HCT116 (cell line): ENCODE results near the gene ZNF785. TPM values are rescaled to one million over a fixed set of nuclear protein-coding genes. Genes with fewer than 3 reads are reported as not detected.

ENCODE experiments used
- ATAC-seq: fragments of 200-7000 bp; cut with Tn5 transposase; 2 replicates; pipeline ENCODE4 v1.9.1; 2020; ENCODE audit warnings: mild to moderate bottlenecking, moderate library complexity
- BruUV-seq: library from RNA; stranded (reverse); fragments of 400-500 nt; replicated peaks from 2 replicates; lab custom pipeline; 2021; lab: Mats Ljungman, UMichigan
- CTCF ChIA-PET: fragments of 300-600 bp; sonication (Branson Sonifier 250); formaldehyde crosslinking; loops from one replicate; lab custom pipeline; 2021; ENCODE audit warnings: antibody characterized with exemption; lab: Charles Lee
- POLR2A ChIA-PET: fragments of 300-600, 350-600 bp; sonication (Branson Sonifier 250); formaldehyde crosslinking; loops from one replicate; lab custom pipeline; 2021; ENCODE audit warnings: antibody characterized with exemption; lab: Charles Lee
- RAD21 ChIA-PET, 2 experiments: fragments of 300-600 bp; sonication (Branson Sonifier 250); formaldehyde crosslinking; loops; one replicate each; lab custom pipeline; 2023; ENCODE audit warnings: low total read pairs in 2 of 2; ENCODE audit not compliant: uncharacterized antibody in 2 of 2, unreplicated experiment in 2 of 2, low non-redundant PET in 1 of 2; lab: Charles Lee
- DNase-seq: peaks from one replicate; pipeline ENCODE4 v3.0.0-alpha.2; 2010; ENCODE audit warnings: low read depth, low spot score
- H2AFZ ChIP-seq: fragments of 200-600 bp; shearing (Covaris generic), sonication (generic); 2 replicates; pipeline ENCODE4 v1.6.1; 2017; ENCODE audit warnings: low read depth, mixed run types, mixed read lengths, antibody characterized with exemption, low read length; ENCODE audit not compliant: poor library complexity, severe bottlenecking
- H3K27ac ChIP-seq: 2 replicates; pipeline ENCODE4 v1.5.1; 2012; ENCODE audit warnings: low read depth, low read length
- H3K27me3 ChIP-seq: fragments of 200-600 bp; sonication (generic); 2 replicates; pipeline ENCODE4 v1.6.1; 2016; ENCODE audit warnings: mixed run types, low read length, mixed read lengths; ENCODE audit not compliant: insufficient read depth
- H3K36me3 ChIP-seq, 2 experiments: fragments of 200-500 bp in 1 of 2; fragments of 200-600 bp in 1 of 2; sonication (Bioruptor generic) in 1 of 2; sonication (generic) in 1 of 2; 2 replicates each; pipeline versions ENCODE4 v1.5.1 to v1.6.1; 2014 to 2016; ENCODE audit warnings: low read length in 2 of 2, inconsistent platforms in 1 of 2, mixed read lengths in 1 of 2, mixed run types in 1 of 2; ENCODE audit not compliant: insufficient read depth in 2 of 2, control insufficient read depth in 1 of 2
- H3K4me1 ChIP-seq, 2 experiments: fragments of 200-600 bp in 1 of 2; sonication (generic) in 1 of 2; 2 replicates each; pipeline versions ENCODE4 v1.5.1 to v1.6.1; 2012 to 2017; ENCODE audit warnings: low read length in 2 of 2, inconsistent platforms in 1 of 2, mild to moderate bottlenecking in 1 of 2, mixed read lengths in 1 of 2, mixed run types in 1 of 2, moderate library complexity in 1 of 2; ENCODE audit not compliant: insufficient read depth in 2 of 2, control insufficient read depth in 1 of 2
- H3K4me2 ChIP-seq: fragments of 200-600 bp; sonication (generic); 2 replicates; pipeline ENCODE4 v1.6.1; 2017; ENCODE audit warnings: mixed run types, low read length, mixed read lengths
- H3K4me3 ChIP-seq, 2 experiments: fragments of 200-600 bp in 1 of 2; sonication (generic) in 1 of 2; replicated peaks in 1 of 2; 2 replicates each; pipeline ENCODE4 v1.5.1; 2011 to 2016; ENCODE audit warnings: low read length in 2 of 2, control low read depth in 1 of 2, low read depth in 1 of 2, mild to moderate bottlenecking in 1 of 2, mixed read lengths in 1 of 2, mixed run types in 1 of 2
- H3K79me2 ChIP-seq: fragments of 200-600 bp; sonication (generic); 2 replicates; pipeline ENCODE4 v1.6.1; 2017; ENCODE audit warnings: mild to moderate bottlenecking, mixed run types, low read length, moderate library complexity, mixed read lengths; ENCODE audit not compliant: insufficient read depth
- H3K9ac ChIP-seq: fragments of 200-600 bp; sonication (generic); 2 replicates; pipeline ENCODE4 v1.6.1; 2016; ENCODE audit warnings: low read length, mixed read lengths
- H3K9me2 ChIP-seq: fragments of 200-600 bp; sonication (generic), shearing (Covaris generic); 2 replicates; pipeline ENCODE4 v1.6.1; 2017; ENCODE audit warnings: mixed run types, mild to moderate bottlenecking, moderate library complexity; ENCODE audit not compliant: insufficient read depth
- H3K9me3 ChIP-seq, 2 experiments: fragments of 200-500 bp in 1 of 2; fragments of 200-600 bp in 1 of 2; sonication (Bioruptor generic) in 1 of 2; sonication (generic) in 1 of 2; 2 replicates each; pipeline ENCODE4 v1.6.1; 2014 to 2017; ENCODE audit warnings: low read length in 2 of 2, mixed read lengths in 2 of 2, inconsistent platforms in 1 of 2, low read depth in 1 of 2, mild to moderate bottlenecking in 1 of 2, mixed run types in 1 of 2, moderate library complexity in 1 of 2; ENCODE audit not compliant: control insufficient read depth in 1 of 2, insufficient read depth in 1 of 2
- H4K20me1 ChIP-seq: fragments of 200-600 bp; sonication (generic), shearing (Covaris generic); 2 replicates; pipeline ENCODE4 v1.6.1; 2017; ENCODE audit warnings: mixed run types, mild to moderate bottlenecking, moderate library complexity; ENCODE audit not compliant: insufficient read depth
- CBX3 ChIP-seq: IDR thresholded peaks from 2 replicates; pipeline ENCODE4 v1.6.1; 2012; ENCODE audit warnings: low read depth
- EZH2 ChIP-seq: fragments of 200-600 bp; sonication (generic); IDR thresholded peaks from 2 replicates; pipeline ENCODE4 v1.6.1; 2017; ENCODE audit warnings: antibody characterized with exemption, mixed run types
- FOSL1 ChIP-seq: IDR thresholded peaks from 2 replicates; pipeline ENCODE4 v1.6.1; 2012; ENCODE audit warnings: low read depth
- JUND ChIP-seq: IDR thresholded peaks from 2 replicates; pipeline ENCODE4 v1.6.1; 2012
- RAD21 ChIP-seq: IDR thresholded peaks from 2 replicates; pipeline ENCODE4 v1.6.1; 2012; ENCODE audit warnings: low read depth, mild to moderate bottlenecking
- SIN3A ChIP-seq: IDR thresholded peaks from 2 replicates; pipeline ENCODE4 v1.6.1; 2012; ENCODE audit warnings: low read depth
- SRF ChIP-seq: IDR thresholded peaks from 2 replicates; pipeline ENCODE4 v1.6.1; 2012; ENCODE audit warnings: low read depth
- ZFX ChIP-seq: fragments of 450-650 bp; IDR thresholded peaks from 2 replicates; pipeline ENCODE4 v1.6.1; 2017
- ZNF274 ChIP-seq: fragments of 200-500 bp; sonication (Bioruptor generic); IDR thresholded peaks from 2 replicates; pipeline ENCODE4 v1.6.1; 2014; ENCODE audit warnings: mild to moderate bottlenecking, low read depth, low read length, inconsistent platforms
- intact Hi-C: fragments of 100-400 bp; cut with micrococcal nuclease; formaldehyde crosslinking; loops from 2 replicates; pipeline ENCODE4 v1.10.0; 2022
- total RNA-seq: library from RNA; stranded (reverse); gene quantifications from one replicate; pipeline ENCODE4 v1.2.1, GENCODE V29; 2021; ENCODE audit not compliant: unreplicated experiment
- TF ChIP-seq, protein P1 (sequence below), 3 experiments: fragments of 200-600 bp in 1 of 3; sonication (generic) in 1 of 3; IDR thresholded peaks in 2 of 3; conservative IDR thresholded peaks in 1 of 3; 2 replicates each; pipeline ENCODE4 v1.5.1; 2012 to 2017; ENCODE audit warnings: low read depth in 2 of 3, low read length in 2 of 3, antibody characterized with exemption in 1 of 3, borderline replicate concordance in 1 of 3, control low read depth in 1 of 3, mild to moderate bottlenecking in 1 of 3, mixed read lengths in 1 of 3, mixed run types in 1 of 3, moderate library complexity in 1 of 3; ENCODE audit not compliant: insufficient read depth in 1 of 3

The ZNF785 gene
- total RNA-seq, 1 experiment from 2014 or later = 0.15 TPM

DNA sequence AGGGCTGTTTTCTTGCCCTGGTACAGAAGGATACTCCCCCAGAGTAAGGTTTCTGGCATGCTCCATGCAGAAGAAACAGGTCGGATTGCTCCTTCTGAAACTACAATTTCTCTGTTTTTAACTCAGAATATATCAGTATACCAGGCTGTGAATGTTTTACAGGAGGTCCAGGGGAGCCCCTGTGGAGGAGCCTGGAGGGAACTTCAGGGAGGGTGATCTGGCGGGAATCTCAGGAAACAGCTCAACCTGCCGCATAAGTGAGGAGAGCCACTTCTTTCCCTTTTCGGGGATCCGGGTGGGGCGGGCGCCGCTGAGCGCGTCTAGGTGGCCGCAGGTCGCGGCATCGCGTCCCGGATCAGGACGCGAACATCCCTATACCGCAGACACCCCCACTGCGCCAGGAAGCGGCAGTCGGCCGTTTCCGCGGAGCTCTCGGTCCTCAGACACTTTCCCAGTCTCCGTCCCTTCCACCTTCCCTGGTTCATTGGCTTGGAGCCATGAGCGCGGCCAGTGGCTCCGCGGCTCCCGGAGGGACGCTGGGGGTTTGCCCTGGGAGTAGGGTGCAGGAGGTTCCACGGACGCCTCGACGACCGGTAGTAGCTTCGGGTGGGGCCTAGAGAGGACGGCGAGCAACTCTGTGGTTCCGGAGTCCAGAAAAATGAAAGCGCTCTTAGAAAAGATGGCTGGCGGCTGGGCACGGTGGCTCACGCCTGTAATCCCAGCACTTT is 24.2 kb downstream of the ZNF785 start:
- Histone ChIP-seq H3K27ac (no peak overlapping the region), H3K9ac (no peak overlapping the region), H3K4me3 (no peak overlapping the region), H3K79me2 (peaks cover 10% of the 10 kb centered on the region; the same call in 1 of the 2 replicates), H3K36me3 (no peaks in the 10 kb centered on the region), H3K9me2 (no peaks in the 10 kb centered on the region), H2AFZ (no peak overlapping the region), H3K9me3 (no peaks in the 10 kb centered on the region), H3K27me3 (no peaks in the 10 kb centered on the region), H3K4me1 (peaks cover 10 to 21% of the 10 kb centered on the region in 2 experiments), H3K4me2 (no peak overlapping the region), H4K20me1 (no peaks in the 10 kb centered on the region)
- no peak for DNase-seq
- TF ChIP-seq SIN3A (no peak), FOSL1 (no peak), RAD21 (no peak), CBX3 (no peak), SRF (no peak), JUND (no peak), ZNF274 (no peak), EZH2 (no peak), ZFX (no peak)
- TF ChIP-seq, protein P1, sequence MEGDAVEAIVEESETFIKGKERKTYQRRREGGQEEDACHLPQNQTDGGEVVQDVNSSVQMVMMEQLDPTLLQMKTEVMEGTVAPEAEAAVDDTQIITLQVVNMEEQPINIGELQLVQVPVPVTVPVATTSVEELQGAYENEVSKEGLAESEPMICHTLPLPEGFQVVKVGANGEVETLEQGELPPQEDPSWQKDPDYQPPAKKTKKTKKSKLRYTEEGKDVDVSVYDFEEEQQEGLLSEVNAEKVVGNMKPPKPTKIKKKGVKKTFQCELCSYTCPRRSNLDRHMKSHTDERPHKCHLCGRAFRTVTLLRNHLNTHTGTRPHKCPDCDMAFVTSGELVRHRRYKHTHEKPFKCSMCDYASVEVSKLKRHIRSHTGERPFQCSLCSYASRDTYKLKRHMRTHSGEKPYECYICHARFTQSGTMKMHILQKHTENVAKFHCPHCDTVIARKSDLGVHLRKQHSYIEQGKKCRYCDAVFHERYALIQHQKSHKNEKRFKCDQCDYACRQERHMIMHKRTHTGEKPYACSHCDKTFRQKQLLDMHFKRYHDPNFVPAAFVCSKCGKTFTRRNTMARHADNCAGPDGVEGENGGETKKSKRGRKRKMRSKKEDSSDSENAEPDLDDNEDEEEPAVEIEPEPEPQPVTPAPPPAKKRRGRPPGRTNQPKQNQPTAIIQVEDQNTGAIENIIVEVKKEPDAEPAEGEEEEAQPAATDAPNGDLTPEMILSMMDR (IDR thresholded peaks at IDR 0.05 in 2 of 3, conservative IDR thresholded peaks at IDR 0.05 in 1 of 3; ENCODE audit: borderline replicate concordance in 1 of 3, insufficient read depth in 1 of 3, low read depth in 2 of 3, low read length in 2 of 3) = no peak
- ChIA-PET RAD21 (no interaction called here), CTCF (no interaction called here), POLR2A (no interaction called here)
- no peak for ATAC-seq
- BruUV-seq = no TSS peak
- intact Hi-C loops = no loop called here
